HCT116 (cell line): ENCODE measurements around the gene C11orf42.

Experiments used
- CTCF ChIP-seq, 3 experiments: fragments of 200-600 bp in 1 of 3; sonication (generic) in 1 of 3; IDR thresholded peaks in 2 of 3; conservative IDR thresholded peaks in 1 of 3; 2 replicates each; pipeline ENCODE4 v1.5.1; 2012 to 2017; ENCODE audit warnings: low read depth in 2 of 3, low read length in 2 of 3, antibody characterized with exemption in 1 of 3, borderline replicate concordance in 1 of 3, control low read depth in 1 of 3, mild to moderate bottlenecking in 1 of 3, mixed read lengths in 1 of 3, mixed run types in 1 of 3, moderate library complexity in 1 of 3; ENCODE audit not compliant: insufficient read depth in 1 of 3
- EGR1 ChIP-seq: IDR thresholded peaks from 2 replicates; pipeline ENCODE4 v1.6.1; 2012; ENCODE audit warnings: low read depth
- EZH2 ChIP-seq: fragments of 200-600 bp; sonication (generic); IDR thresholded peaks from 2 replicates; pipeline ENCODE4 v1.6.1; 2017; ENCODE audit warnings: antibody characterized with exemption, mixed run types
- EZH2phosphoT487 ChIP-seq: fragments of 200-600 bp; IDR thresholded peaks from 2 replicates; pipeline ENCODE4 v1.6.1; 2018; ENCODE audit warnings: antibody characterized with exemption, borderline replicate concordance
- POLR2A ChIP-seq: IDR thresholded peaks from 2 replicates; pipeline ENCODE4 v1.7.0; 2011; ENCODE audit warnings: borderline replicate concordance; ENCODE audit not compliant: insufficient read depth, insufficient read length; ENCODE audit errors: extremely low read depth
- POLR2AphosphoS5 ChIP-seq: IDR thresholded peaks from 2 replicates; pipeline ENCODE4 v1.6.1; 2011; ENCODE audit warnings: mild to moderate bottlenecking, low read depth, low read length, moderate library complexity
- RAD21 ChIP-seq: IDR thresholded peaks from 2 replicates; pipeline ENCODE4 v1.6.1; 2012; ENCODE audit warnings: low read depth, mild to moderate bottlenecking
- SP1 ChIP-seq: IDR thresholded peaks from 2 replicates; pipeline ENCODE4 v1.6.1; 2012; ENCODE audit warnings: low read depth
- YY1 ChIP-seq: IDR thresholded peaks from 2 replicates; pipeline ENCODE4 v1.6.1; 2011; ENCODE audit warnings: low read length, low read depth, moderate library complexity, mild to moderate bottlenecking; ENCODE audit not compliant: insufficient replicate concordance; ENCODE audit errors: extremely low read depth
- ZNF274 ChIP-seq: fragments of 200-500 bp; sonication (Bioruptor generic); IDR thresholded peaks from 2 replicates; pipeline ENCODE4 v1.6.1; 2014; ENCODE audit warnings: mild to moderate bottlenecking, low read depth, low read length, inconsistent platforms
- TF ChIP-seq, protein P1 (sequence below): IDR thresholded peaks from 2 replicates; pipeline ENCODE4 v1.6.1; 2012
- TF ChIP-seq, protein P2 (sequence below): IDR thresholded peaks from 2 replicates; pipeline ENCODE4 v1.6.1; 2011; ENCODE audit warnings: mild to moderate bottlenecking, low read length, moderate library complexity; ENCODE audit not compliant: insufficient replicate concordance; ENCODE audit errors: extremely low read depth

DNA sequence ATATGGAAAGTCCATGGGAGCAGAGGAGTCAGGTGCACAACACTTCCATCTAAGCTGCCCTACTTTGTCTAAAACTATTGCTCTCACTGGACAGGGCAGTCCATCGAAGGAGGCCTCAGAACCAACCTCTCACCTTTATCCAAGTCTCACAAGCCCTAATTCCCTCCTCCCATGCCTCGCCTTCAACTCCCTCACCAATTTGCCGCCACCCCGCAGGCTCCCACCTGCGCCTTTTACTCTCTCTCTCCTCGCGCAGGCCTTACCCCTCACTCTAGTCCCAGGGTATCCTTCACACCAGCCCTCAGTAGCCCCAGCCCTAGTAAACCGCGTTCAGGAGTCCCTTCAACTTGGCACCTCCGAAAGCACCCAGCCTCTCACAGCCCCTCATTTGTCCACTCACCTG is 28.6 kb downstream of the C11orf42 start:
- no peak for TF ChIP-seq CTCF (IDR thresholded peaks at IDR 0.05 in 2 of 3, conservative IDR thresholded peaks at IDR 0.05 in 1 of 3; ENCODE audit: borderline replicate concordance in 1 of 3, insufficient read depth in 1 of 3, low read depth in 2 of 3, low read length in 2 of 3)
- TF ChIP-seq, protein P1, sequence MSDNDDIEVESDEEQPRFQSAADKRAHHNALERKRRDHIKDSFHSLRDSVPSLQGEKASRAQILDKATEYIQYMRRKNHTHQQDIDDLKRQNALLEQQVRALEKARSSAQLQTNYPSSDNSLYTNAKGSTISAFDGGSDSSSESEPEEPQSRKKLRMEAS, result no peak
- TF ChIP-seq SP1, result no peak
- no peak for TF ChIP-seq EZH2
- TF ChIP-seq POLR2AphosphoS5, result no peak
- no peak for TF ChIP-seq POLR2A
- TF ChIP-seq, protein P2, sequence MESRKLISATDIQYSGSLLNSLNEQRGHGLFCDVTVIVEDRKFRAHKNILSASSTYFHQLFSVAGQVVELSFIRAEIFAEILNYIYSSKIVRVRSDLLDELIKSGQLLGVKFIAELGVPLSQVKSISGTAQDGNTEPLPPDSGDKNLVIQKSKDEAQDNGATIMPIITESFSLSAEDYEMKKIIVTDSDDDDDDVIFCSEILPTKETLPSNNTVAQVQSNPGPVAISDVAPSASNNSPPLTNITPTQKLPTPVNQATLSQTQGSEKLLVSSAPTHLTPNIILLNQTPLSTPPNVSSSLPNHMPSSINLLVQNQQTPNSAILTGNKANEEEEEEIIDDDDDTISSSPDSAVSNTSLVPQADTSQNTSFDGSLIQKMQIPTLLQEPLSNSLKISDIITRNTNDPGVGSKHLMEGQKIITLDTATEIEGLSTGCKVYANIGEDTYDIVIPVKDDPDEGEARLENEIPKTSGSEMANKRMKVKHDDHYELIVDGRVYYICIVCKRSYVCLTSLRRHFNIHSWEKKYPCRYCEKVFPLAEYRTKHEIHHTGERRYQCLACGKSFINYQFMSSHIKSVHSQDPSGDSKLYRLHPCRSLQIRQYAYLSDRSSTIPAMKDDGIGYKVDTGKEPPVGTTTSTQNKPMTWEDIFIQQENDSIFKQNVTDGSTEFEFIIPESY, result no peak
- TF ChIP-seq EZH2phosphoT487, result no peak
- no peak for TF ChIP-seq ZNF274
- no peak for TF ChIP-seq RAD21
- TF ChIP-seq YY1, result no peak
- TF ChIP-seq EGR1, result no peak
